IMR-90 (cell line): ENCODE data around the gene OGG1. TPM values are rescaled to one million over a fixed set of nuclear protein-coding genes. Genes with fewer than 3 reads are reported as not detected.

Source experiments
- ATAC-seq: fragments of 200-7000 bp; cut with Tn5 transposase; 2 replicates; pipeline ENCODE4 v1.9.1; 2020; ENCODE audit warnings: low read depth, mild to moderate bottlenecking, moderate library complexity
- BruUV-seq: library from RNA; stranded (reverse); fragments of 400-500 nt; replicated peaks from 2 replicates; lab custom pipeline; 2021; lab: Mats Ljungman, UMichigan
- CTCF ChIA-PET: fragments of 300-600 bp; formaldehyde crosslinking; extraction: SDS; loops from one replicate; lab custom pipeline; 2021; ENCODE audit warnings: antibody characterized with exemption; lab: Yijun Ruan, JAX
- POLR2A ChIA-PET: fragments of 300-600 bp; sonication (Branson Sonifier 250); formaldehyde crosslinking; loops from one replicate; lab custom pipeline; 2022; ENCODE audit warnings: antibody characterized with exemption; ENCODE audit not compliant: unreplicated experiment; lab: Charles Lee
- DNase-seq: peaks from one replicate; pipeline ENCODE4 v3.0.0; 2013
- H2AFZ ChIP-seq: replicated peaks from 2 replicates; pipeline ENCODE3; 2013; ENCODE audit warnings: low read length, mild to moderate bottlenecking; ENCODE audit not compliant: poor library complexity
- H2AK5ac ChIP-seq: 2 replicates; pipeline ENCODE4 v1.6.1; 2013; ENCODE audit warnings: low read depth, low read length, inconsistent platforms
- H2AK9ac ChIP-seq: replicated peaks from 2 replicates; pipeline ENCODE3; 2013; ENCODE audit warnings: mild to moderate bottlenecking, low read depth, low read length, moderate library complexity; ENCODE audit not compliant: poor library complexity
- H2BK120ac ChIP-seq: 2 replicates; pipeline ENCODE4 v1.6.1; 2013; ENCODE audit warnings: low read depth, low read length, inconsistent platforms
- H2BK15ac ChIP-seq: 3 replicates; pipeline ENCODE4 v1.6.1; 2013; ENCODE audit warnings: low read depth, low read length, inconsistent platforms
- H2BK20ac ChIP-seq: 2 replicates; pipeline ENCODE4 v1.6.1; 2013; ENCODE audit warnings: low read depth, mild to moderate bottlenecking, inconsistent platforms, low read length, moderate library complexity
- H2BK5ac ChIP-seq: 2 replicates; pipeline ENCODE4 v1.6.1; 2013; ENCODE audit warnings: mild to moderate bottlenecking, low read depth, low read length, inconsistent platforms; ENCODE audit not compliant: poor library complexity, severe bottlenecking
- H3K14ac ChIP-seq: replicated peaks from 2 replicates; pipeline ENCODE4 v1.6.1; 2013; ENCODE audit warnings: low read depth, low read length, inconsistent platforms
- H3K18ac ChIP-seq: 2 replicates; pipeline ENCODE4 v1.6.1; 2013; ENCODE audit warnings: low read depth, low read length, control low read depth
- H3K23ac ChIP-seq: 2 replicates; pipeline ENCODE4 v1.6.1; 2013; ENCODE audit warnings: low read depth, low read length, inconsistent platforms
- H3K27ac ChIP-seq: 2 replicates; pipeline ENCODE4 v1.5.1; 2013; ENCODE audit warnings: mild to moderate bottlenecking, control low read depth, low read length; ENCODE audit not compliant: insufficient read depth
- H3K27me3 ChIP-seq: 2 replicates; pipeline ENCODE4 v1.6.1; 2013; ENCODE audit warnings: low read length; ENCODE audit not compliant: control insufficient read depth, insufficient read depth
- H3K36me3 ChIP-seq: 2 replicates; pipeline ENCODE4 v1.6.1; 2013; ENCODE audit warnings: low read length, mixed read lengths; ENCODE audit not compliant: control insufficient read depth, insufficient read depth
- H3K4ac ChIP-seq: 2 replicates; pipeline ENCODE4 v1.6.1; 2013; ENCODE audit warnings: low read depth, low read length, inconsistent platforms
- H3K4me1 ChIP-seq: 2 replicates; pipeline ENCODE4 v1.6.1; 2013; ENCODE audit warnings: low read length, mixed read lengths; ENCODE audit not compliant: control insufficient read depth, insufficient read depth
- H3K4me2 ChIP-seq: 2 replicates; pipeline ENCODE4 v1.6.1; 2013; ENCODE audit warnings: low read depth, mild to moderate bottlenecking, control low read depth, low read length, moderate library complexity
- H3K4me3 ChIP-seq: 2 replicates; pipeline ENCODE4 v1.5.1; 2013; ENCODE audit warnings: low read depth, mild to moderate bottlenecking, control low read depth, low read length, moderate library complexity; ENCODE audit not compliant: insufficient read depth
- H3K56ac ChIP-seq: 2 replicates; pipeline ENCODE4 v1.6.1; 2013; ENCODE audit warnings: low read length, inconsistent platforms; ENCODE audit not compliant: insufficient read depth; ENCODE audit errors: extremely low read depth
- H3K79me1 ChIP-seq, 2 experiments: 2 replicates each; pipeline ENCODE4 v1.6.1; 2013; ENCODE audit warnings: low read length in 2 of 2, inconsistent platforms in 1 of 2, low read depth in 1 of 2
- H3K9ac ChIP-seq: 2 replicates; pipeline ENCODE4 v1.6.1; 2013; ENCODE audit warnings: low read depth, low read length, control low read depth
- H3K9me1 ChIP-seq: 2 replicates; pipeline ENCODE4 v1.6.1; 2013; ENCODE audit warnings: low read length, inconsistent platforms; ENCODE audit not compliant: insufficient read depth
- H3K9me3 ChIP-seq: 2 replicates; pipeline ENCODE4 v1.6.1; 2013; ENCODE audit warnings: low read length; ENCODE audit not compliant: control insufficient read depth, insufficient read depth
- H4K20me1 ChIP-seq: 2 replicates; pipeline ENCODE4 v1.6.1; 2013; ENCODE audit warnings: low read length, inconsistent platforms; ENCODE audit not compliant: insufficient read depth
- H4K5ac ChIP-seq: 2 replicates; pipeline ENCODE4 v1.6.1; 2013; ENCODE audit warnings: mild to moderate bottlenecking, low read depth, low read length, control low read depth
- H4K8ac ChIP-seq, 2 experiments: 2 replicates each; pipeline ENCODE4 v1.6.1; 2013; ENCODE audit warnings: low read depth in 2 of 2, low read length in 2 of 2, control low read depth in 1 of 2, inconsistent platforms in 1 of 2
- H4K91ac ChIP-seq: 2 replicates; pipeline ENCODE4 v1.6.1; 2013; ENCODE audit warnings: low read depth, low read length, inconsistent platforms; ENCODE audit not compliant: insufficient read depth
- RAD21 ChIP-seq: IDR thresholded peaks from 2 replicates; pipeline ENCODE4 v1.6.1; 2012; ENCODE audit warnings: low read length, improper control_type of control experiment
- USF2 ChIP-seq: fragments of 150-350 bp; IDR thresholded peaks from 2 replicates; pipeline ENCODE4 v1.6.1; 2017; ENCODE audit warnings: mild to moderate bottlenecking, antibody characterized with exemption, low read length, low read depth
- WGBS, 2 experiments: methylation state at CpG; one replicate each; pipeline versions ENCODE4 v1.1.5 to v1.1.7; 2013; ENCODE audit warnings: missing lambda C conversion rate in 2 of 2; ENCODE audit not compliant: insufficient read length in 1 of 2; ENCODE audit errors: extremely low coverage in 2 of 2; 5-methylcytosine and 5-hydroxymethylcytosine counted together
- dilution Hi-C: fragments of 300-500 bp; cut with HindIII; formaldehyde crosslinking; loops from one replicate; pipeline ENCODE4 v1.14.3; 2018; ENCODE audit warnings: low sequenced_read_pairs; ENCODE audit not compliant: unreplicated experiment
- in situ Hi-C: fragments of 300-500 bp; cut with MboI; formaldehyde crosslinking; loops from 3 replicates; pipeline ENCODE4 v1.14.3; 2019; ENCODE audit warnings: low sequenced_read_pairs, inconsistent platforms, mixed read lengths
- intact Hi-C: fragments of 100-400 bp; cut with micrococcal nuclease; formaldehyde crosslinking; loops from 2 replicates; pipeline ENCODE4 v1.10.0; 2022
- polyA plus RNA-seq, 3 experiments: library from polyadenylated mRNA; depleted of rRNA; stranded (reverse); fragments of >200 nt; gene quantifications; 2 replicates each; pipeline ENCODE4 v1.2.3, GENCODE V29; 2012; ENCODE audit warnings: low replicate concordance in 1 of 3
- total RNA-seq: library from RNA; depleted of rRNA; stranded (reverse); fragments of >200 nt; gene quantifications from 2 replicates; pipeline ENCODE4 v1.2.3, GENCODE V29; 2012

OGG1 gene
- total and polyA plus RNA-seq, 2 of the 4 experiments (the other 2 are of a cell fraction) = 14.9 to 25.6 TPM

- no peaks in the 10 kb centered on the region for H3K9me3 ChIP-seq
- no peak overlapping the region for H2BK15ac ChIP-seq
- no peak overlapping the region for H2BK5ac ChIP-seq
- peak overlapping the region; percentile 21 for H2AFZ ChIP-seq
- no peak overlapping the region for H3K4me3 ChIP-seq
- H4K8ac ChIP-seq = no peak overlapping the region
- POLR2A ChIA-PET = no interaction called here
- H3K56ac ChIP-seq = no peak overlapping the region
- no peak for DNase-seq
- no peak for TF ChIP-seq RAD21
- peak; percentile 87 for TF ChIP-seq USF2
- H4K91ac ChIP-seq = no peak overlapping the region
- in situ Hi-C loops = no loop called here
- 100% methylated on average over 1 of the region's 4 CpGs; no CpG with 5 or more reads in 1 of the 2 experiments for WGBS, 2 experiments
- no peak overlapping the region for H2AK5ac ChIP-seq
- ATAC-seq = no peak
- H3K18ac ChIP-seq = no peak overlapping the region
- no peaks in the 10 kb centered on the region for H3K27me3 ChIP-seq
- H2BK120ac ChIP-seq = no peak overlapping the region
- no peak overlapping the region for H3K27ac ChIP-seq
- CTCF ChIA-PET = no interaction called here
- no TSS peak for BruUV-seq
- intact Hi-C loops = no loop called here
- H3K4ac ChIP-seq = no peak overlapping the region; the same call in 1 of the 2 replicates
- no peak overlapping the region for H3K23ac ChIP-seq
- H3K4me2 ChIP-seq = no peak overlapping the region
- peaks cover 10% of the 10 kb centered on the region for H3K36me3 ChIP-seq
- H2AK9ac ChIP-seq = peak overlapping the region; percentile 18
- peaks cover 28% of the 10 kb centered on the region for H3K9me1 ChIP-seq
- no peak overlapping the region for H3K9ac ChIP-seq
- H3K4me1 ChIP-seq = peaks cover 27% of the 10 kb centered on the region
- H3K79me1 ChIP-seq = peaks cover 16 to 49% of the 10 kb centered on the region in 2 experiments
- H4K5ac ChIP-seq = no peak overlapping the region
- dilution Hi-C loops = no loop called here
- no peak overlapping the region for H3K14ac ChIP-seq
- peaks cover 8% of the 10 kb centered on the region; the same call in 1 of the 2 replicates for H4K20me1 ChIP-seq
- H2BK20ac ChIP-seq = no peak overlapping the region
These were observed 16.1 kb downstream of the OGG1 start for GRCh38 chr3:9765865-9766264.
